Glomerular visceral epithelial cell (primary cell): ENCODE results near the gene TMEM8B.
A peak's percentile ranks its signal among the peaks of the same experiment; 100 is the strongest.
"Not testable (repeated sequence)": the region's sequence is repeated elsewhere in the genome, so short reads cannot be mapped to it uniquely, and the experiment has no call there.

Source experiments
- DNase-seq: peaks from one replicate; pipeline ENCODE4 v3.0.0-alpha.2; 2016; ENCODE audit errors: extremely low spot score

TMEM8B gene

GRCh38 chr9:35863583-35863982 lies 34.6 kb downstream of the TMEM8B start:
- DNase-seq: no peak

GRCh38 chr9:35864695-35865255 lies 35.7 kb downstream of the TMEM8B start:
- DNase-seq: no peak

DNA sequence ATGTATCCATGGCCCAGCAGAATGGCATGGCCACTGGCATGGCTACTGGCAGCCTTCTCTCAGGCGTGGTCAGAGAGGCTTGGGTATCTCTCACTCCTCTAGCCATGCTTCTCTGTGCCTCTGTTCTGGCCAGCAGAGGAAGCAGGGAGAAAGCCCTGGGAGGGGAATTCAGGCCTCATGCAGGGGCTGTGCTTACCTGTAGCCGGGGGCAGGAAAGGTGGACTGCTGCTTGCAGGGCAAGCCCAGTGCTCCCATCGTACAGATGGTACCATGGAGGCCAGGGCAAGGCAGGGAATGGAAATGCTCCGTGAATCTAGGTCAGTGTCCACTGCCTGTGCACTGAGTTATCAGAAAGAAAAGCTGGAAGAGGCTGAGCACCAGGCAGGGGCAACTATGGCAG lies 38.5 kb downstream of the TMEM8B start:
- no peak for DNase-seq

DNA sequence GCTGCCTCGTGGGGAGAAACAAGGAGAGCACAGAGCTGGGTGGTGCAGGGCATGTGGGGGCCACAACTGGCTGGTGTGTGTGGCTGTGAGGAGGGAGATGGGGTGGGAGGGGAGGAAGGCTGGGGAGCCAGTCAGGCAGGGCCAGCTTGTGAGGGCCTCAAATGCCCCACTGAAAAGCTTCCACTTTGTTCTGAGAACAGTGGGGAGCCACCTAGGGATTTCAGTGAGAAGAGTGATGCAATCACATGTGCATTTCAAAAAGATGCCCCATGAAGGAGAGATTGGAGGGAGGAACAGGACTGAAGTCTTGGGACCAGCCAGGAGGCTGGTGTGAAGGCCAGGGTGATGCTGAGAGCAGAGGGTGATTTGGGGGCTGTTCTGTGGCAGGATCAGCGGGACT lies 39.9 kb downstream of the TMEM8B start:
- no peak for DNase-seq

DNA sequence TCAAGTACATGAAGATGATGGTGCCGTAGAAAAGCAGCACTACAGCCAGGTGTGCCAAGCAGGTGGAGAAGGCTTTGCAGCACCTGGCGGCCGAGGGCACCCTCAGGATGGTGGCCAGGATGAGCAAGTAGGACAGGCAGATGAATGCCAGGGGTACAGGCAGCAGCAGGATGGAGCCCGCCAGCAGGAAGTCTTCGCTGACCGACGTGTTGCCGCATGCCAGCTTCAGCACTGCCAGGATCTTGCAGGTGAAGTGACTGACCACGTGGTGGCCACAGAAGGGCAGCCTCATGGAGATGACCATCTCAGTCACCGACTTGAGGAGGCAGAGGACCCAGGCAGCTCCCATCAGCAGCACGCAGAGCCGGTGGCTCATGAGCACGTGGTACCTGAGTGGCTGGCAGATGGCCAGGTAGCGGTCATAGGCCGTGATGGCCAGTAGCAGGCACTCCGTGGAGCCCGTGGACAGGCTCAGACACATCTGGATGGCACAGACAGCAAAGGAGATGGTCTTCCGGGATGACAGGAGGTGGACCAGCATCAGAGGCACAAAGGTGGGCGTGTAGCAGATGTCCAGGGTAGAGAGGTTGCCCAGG lies 40.7 kb downstream of the TMEM8B start:
- no peak for DNase-seq

DNA sequence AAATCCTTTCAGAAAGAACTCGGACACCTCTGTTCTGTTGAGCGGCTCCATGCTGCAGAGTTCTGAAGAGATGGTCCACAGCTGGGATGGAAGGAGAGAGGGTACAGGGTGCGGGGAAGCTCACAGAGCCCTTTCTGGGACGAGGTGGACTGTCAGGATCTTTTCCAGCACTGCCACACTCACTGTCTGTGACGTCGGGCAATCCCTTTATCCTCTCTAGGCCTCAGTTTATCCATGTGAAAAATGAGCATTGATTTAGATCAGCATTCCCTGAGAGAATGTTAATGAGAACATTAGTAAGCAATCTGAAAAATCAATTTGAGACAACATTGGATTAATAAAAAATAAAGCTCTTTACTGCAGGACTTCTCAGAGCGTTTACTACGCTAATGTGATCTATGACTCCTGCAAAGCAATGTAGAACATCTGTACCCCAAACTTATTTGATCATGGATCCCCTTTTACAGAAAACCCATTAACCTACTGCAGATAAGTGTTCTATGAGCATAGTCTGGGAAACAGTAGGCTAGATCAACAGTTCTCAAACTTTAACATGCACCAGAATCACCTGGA lies 41.4 kb downstream of the TMEM8B start, which contains the start of gene OR13J1:
Gene OR13J1 (minus strand): TSS at position 51 of the 573 bp plus-strand sequence. CDS start 0 bp downstream, at position 51.
- no peak for DNase-seq

GRCh38 chr9:35871545-35871944 lies 42.5 kb downstream of the TMEM8B start:
- no peak for DNase-seq

DNA sequence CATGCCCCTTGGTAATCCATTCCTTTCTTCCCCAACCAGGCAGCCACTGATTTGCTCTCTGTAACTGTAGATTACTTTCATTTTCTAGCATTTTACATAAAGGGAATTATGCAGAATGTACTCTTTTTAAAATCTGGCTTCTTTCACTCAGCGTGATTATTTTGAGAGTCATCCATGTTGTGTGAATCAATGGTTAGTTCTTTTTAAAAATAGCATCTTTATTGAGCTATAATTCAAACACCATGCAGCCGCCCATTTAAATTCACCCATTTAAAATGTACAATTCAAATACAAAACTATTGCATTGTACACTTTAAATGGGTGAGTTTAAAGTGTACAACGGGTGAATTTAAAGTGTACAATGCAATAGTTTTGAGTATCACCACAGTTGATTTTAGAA lies 43.5 kb downstream of the TMEM8B start:
- no peak for DNase-seq

DNA sequence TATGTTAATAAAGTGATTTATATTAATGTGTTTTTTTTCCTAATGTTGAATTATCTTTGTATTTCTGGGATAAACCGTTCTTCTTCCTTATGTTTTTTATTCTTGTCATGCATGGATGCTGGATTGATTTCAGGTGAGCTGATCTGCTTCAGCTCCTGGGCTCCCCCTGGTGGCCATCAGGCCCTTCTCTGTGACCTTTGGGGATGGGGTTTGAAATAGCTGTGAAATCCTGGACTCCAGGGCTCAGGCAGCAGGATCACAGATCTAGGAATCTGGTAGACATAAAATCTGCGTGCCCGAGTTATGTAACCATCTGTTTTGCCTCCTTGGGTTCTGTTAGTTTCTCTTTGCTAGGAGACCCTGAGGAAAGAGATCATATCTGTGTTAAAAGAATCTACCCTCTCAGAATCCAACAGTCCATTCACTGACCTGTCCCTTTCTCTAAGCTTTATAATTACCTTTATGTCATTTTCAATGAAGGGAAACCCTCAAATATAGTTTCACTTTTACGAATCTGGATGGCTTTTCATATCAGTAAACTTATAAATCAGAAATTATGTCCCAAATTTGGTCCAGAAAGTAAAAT lies 53.3 kb downstream of the TMEM8B start:
- DNase-seq: peak; percentile 80

- DNase-seq: no peak
Measured at GRCh38 chr9:35882996-35883395, 54.0 kb downstream of the TMEM8B start.

DNA sequence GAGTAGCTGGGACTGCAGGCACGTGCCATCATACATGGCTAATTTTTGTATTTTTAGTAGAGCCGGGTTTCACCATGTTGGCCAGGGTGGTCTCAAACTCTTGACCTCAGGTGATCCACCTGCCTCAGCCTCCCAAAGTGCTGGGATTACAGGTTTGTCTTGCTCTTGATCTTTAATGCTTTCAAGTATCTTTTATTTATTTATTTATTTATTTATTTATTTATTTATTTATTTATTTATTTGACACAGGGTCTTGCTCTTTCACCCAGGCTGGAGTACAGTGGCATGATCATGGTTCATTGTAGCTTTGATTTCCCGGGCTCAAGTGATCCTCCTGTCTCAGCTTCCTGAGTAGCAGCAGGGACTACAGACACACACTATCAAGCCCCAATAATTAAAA lies 55.9 kb downstream of the TMEM8B start:
- not testable (repeated sequence) for DNase-seq

DNA sequence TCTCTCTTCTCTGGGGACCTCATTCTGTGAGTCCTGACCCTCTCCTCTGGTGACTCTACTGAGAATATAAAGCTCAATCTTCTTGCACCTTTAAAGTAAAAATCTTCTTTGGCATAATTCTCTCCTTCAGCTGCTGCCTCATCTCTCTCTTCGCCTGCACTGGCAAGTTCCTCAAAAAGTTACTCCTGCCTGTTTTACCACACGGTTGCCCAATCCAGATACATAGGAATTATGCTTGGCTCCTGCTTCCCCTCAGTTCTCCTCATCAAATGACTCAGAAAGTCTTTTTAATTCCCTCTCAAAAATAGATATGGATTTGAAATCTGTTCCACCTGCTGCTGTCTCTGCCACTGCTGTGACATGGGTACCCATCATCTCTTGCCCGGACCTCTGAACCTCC lies 62.6 kb downstream of the TMEM8B start:
- DNase-seq: no peak

GRCh38 chr9:35892051-35892450 lies 63.0 kb downstream of the TMEM8B start:
- no peak for DNase-seq

GRCh38 chr9:35896570-35896969 lies 67.5 kb downstream of the TMEM8B start:
- DNase-seq: no peak

DNA sequence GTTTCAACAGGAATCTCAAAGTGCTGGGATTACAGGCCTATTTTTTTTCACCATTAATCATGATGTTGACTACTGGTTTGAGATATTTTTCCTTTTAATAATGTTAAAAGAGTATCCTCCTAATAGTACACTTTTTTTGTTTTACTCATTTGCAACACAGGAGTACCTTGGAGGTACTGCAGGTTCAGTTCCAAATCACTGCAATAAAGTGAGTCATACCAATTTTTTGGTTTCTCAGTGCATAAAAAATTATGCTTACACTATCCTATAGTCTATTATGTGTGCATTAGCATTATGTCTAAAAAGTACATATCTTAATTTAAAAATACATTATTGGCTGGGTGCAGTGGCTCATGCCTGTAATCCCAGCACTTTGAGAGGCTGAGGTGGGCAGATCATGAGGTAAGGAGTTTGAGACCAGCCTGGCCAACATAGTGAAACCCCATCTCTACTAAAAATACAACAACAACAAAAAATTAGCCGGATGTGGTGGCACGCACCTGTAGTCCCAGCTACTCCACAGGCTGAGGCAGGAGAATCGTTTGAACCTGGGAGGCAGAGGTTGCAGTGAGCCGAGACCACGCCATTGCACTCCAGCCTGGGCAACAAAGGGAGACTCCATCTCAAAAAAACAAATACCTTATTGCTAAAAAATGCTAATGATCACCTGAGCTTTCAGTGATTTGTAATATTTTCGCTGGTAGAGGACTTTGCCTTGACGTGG lies 68.5 kb downstream of the TMEM8B start:
- not testable (repeated sequence) for DNase-seq

GRCh38 chr9:35898337-35898736 lies 69.3 kb downstream of the TMEM8B start:
- DNase-seq: no peak

DNA sequence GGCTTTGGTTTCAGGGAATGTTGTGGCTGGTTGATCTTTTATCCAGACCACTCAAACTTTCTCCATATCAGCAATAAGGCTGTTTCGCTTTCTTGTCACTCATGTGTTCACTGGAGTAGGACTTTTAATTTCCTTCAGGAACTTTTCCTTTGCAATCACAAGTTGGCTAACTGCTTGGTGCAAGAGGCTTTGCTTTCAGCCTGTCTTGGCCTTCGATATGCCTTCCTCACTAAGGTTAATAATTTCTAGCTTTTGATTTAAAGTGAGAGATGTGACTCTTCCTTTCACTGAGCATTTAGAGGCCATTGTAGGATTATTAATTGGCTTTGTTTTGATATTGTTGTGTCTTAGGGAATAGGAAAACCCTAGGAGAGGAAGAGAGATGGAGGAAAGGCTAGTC lies 70.0 kb downstream of the TMEM8B start:
- no peak for DNase-seq

DNA sequence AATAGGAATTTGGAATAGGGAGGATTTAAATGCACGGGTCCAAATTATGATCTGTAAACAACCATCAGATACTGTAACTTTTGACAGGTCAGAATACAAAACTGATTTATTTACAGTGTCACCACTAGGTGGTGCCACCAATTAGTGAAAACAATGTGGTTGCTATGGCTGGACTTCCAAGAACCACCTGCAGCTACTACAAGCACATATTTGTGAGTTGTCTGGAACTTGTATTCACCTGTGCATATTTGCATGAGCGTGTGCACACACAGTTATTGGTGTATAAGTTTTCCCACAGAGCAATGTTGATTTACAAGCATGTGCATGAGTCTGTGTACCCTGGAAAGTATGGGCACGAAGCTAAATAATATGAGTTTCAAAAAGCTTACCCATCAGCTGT lies 74.0 kb downstream of the TMEM8B start:
- DNase-seq: peak; percentile 62

- no peak for DNase-seq
Measured at GRCh38 chr9:35904338-35904737, 75.3 kb downstream of the TMEM8B start.

DNA sequence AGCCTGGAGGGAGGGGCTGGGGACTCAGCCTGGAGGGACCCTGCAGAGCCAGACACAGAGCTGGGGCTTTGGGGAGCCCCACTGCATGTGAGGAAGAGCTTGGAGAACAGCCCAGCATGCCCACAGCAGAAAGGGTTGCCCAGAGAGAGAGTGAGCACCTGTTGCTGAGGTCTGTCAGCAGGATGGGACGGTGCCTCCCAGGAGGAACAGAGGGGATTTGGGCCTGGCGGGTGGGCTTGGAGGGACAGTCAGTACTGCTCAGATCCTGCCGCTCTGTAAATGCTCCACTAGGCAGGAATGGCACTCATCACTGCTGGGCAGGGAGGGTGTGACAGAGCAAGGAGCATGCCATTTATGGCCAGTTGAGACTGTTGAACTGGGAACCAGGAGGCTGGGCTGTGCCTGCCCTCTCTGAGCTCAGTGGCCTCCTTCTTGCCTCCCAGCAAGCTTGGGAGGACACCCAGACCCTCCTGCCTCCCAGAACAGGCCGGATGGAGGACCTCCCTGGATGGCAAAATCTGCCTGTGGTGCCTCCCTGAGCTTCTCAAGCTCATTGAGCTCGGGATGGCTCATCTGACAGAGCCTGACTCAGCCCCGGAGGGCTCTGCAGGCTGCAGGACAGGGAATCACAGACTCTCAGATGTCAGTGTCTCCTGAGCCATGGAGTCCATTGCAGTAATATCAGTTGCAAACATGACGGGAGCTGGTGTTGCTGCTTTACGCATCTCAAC lies 76.2 kb downstream of the TMEM8B start:
- peak; percentile 70 for DNase-seq

- peak; percentile 97 for DNase-seq
Measured at GRCh38 chr9:35905912-35906679, 77.1 kb downstream of the TMEM8B start, which contains the start of gene HRCT1. HRCT1 (plus strand) TSS chr9:35906202; CDS start chr9:35906288, 86 bp downstream.
